ENCODE measurements around the gene PTPRM.

Gene PTPRM

DNA sequence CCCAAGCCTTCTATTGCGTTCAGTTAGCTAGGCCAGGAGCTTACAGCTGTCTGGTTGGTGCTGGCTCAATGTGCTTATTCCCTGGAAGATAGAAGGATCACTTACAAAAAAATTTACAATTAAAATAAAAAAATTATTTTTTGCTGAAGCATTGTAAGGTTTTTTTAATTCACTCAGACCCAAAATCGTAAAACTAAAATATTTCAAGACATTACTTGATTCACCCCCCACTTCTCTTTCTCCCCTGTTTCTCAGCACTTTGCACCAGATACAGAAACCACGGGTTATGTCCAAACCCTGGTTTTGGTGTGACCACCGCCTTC lies 911 bp upstream of the PTPRM start:
- no peak for TF ChIP-seq CTCF (IDR thresholded peaks at IDR 0.05; ENCODE audit: low read depth, low read length)

GRCh38 chr18:7567474-7568425 lies 634 bp downstream of the PTPRM start:
- H3K4me3 ChIP-seq (ENCODE audit: low read depth, low read length): peak overlapping the region; percentile 84
- TF ChIP-seq CTCF (IDR thresholded peaks at IDR 0.05; ENCODE audit: low read depth, low read length): no peak

More for the DNA sequence above, 911 bp upstream of the PTPRM start:
- H3K4me3 ChIP-seq (ENCODE audit: low read depth, low read length): peak overlapping the region; percentile 53

DNA sequence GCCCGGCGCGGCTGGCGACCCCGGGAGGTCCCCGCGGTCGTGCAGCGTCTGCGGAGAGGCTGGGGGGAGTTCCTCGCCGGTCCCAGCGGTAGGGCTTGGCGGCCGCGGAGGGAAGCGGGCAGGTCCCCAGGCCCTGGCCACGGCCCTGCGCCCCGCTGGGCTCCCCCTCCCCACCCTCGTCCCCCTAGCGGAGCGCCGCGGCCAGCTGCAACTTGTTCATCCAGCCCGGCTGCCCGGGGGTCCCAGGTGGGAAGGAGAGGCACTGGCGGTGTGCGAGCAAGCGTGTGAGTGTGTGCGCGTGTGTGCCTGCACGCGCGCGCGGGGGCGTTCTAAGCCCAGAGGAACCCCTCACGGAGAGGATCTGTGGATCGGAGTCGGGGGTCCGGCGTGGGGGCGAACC lies 1.3 kb downstream of the PTPRM start:
- peak overlapping the region; percentile 84 for H3K4me3 ChIP-seq (ENCODE audit: low read depth, low read length)
- TF ChIP-seq CTCF (IDR thresholded peaks at IDR 0.05; ENCODE audit: low read depth, low read length): peak; percentile 25; the same call in 1 of the 2 replicates

DNA sequence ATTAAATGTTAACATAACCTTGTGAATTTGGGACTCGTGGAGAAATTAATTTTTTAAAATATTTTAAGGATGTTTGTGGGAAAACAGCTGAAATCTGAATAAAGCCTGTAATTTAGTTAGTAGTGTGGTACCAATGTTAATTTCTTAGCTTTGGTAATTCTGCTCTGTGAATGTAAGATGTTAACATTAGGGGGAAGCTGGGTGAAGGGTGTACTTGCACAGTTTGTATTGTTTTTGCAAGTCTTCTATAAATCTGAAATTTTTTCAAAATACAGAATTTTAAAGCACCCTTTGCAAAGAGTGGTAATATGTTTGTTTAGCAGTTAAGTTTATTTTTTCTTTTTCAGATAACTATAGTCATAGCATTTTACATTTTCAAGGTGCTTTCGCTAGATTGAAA lies 4.5 kb downstream of the PTPRM start:
- TF ChIP-seq CTCF (IDR thresholded peaks at IDR 0.05; ENCODE audit: low read depth, low read length): no peak
- H3K4me3 ChIP-seq (ENCODE audit: low read depth, low read length): no peak overlapping the region

DNA sequence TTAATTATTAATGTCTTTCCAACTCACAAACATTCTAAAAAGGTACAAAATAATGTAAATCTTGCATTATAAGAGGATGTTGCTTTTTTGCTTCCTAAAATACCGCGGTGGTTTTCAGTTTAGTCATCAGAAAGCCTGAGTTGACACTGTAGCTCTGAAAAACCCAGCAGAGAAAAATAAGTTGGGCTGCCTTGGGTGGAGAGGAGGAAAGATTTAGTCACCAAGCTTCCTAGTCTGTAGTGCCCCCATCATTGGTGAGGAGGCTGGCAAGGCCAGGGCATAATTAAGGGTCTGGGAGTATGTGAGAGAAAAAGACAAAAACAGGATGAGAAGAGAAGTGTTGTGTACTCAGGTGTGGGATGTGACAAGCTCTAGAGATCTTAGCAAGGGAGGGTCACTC lies 5.7 kb downstream of the PTPRM start:
- H3K4me3 ChIP-seq (ENCODE audit: low read depth, low read length): peak overlapping the region; percentile 38
- TF ChIP-seq CTCF (IDR thresholded peaks at IDR 0.05; ENCODE audit: low read depth, low read length): no peak

DNA sequence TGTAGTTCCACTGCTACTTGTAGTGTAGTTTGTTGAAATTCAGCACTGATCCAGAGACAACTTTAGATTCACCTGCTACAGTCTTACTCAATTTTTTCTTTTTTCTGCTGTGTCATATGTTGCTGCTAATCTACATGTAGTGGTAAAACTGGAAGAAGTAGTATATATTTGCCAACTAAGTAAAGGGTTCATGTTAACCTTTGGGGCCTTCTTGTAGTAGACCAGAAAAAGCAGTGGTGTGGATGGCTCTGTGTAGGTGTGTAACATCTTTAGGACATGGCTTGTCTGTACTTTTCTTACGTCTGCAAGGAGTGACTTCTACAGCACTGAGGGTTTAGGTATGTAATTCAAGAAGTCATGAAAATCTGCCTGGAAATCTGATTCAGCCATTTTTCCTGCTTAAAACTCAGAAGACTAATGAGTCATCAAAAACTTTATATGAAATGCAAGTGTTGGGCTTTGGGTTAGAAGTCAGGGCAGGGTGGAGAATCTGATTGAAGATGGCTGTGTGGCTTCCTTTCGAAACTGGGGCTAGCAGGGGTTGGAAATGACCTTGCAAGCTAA lies 8.4 kb downstream of the PTPRM start:
- no peak overlapping the region for H3K4me3 ChIP-seq (ENCODE audit: low read depth, low read length)
- no peak for TF ChIP-seq CTCF (IDR thresholded peaks at IDR 0.05; ENCODE audit: low read depth, low read length)

DNA sequence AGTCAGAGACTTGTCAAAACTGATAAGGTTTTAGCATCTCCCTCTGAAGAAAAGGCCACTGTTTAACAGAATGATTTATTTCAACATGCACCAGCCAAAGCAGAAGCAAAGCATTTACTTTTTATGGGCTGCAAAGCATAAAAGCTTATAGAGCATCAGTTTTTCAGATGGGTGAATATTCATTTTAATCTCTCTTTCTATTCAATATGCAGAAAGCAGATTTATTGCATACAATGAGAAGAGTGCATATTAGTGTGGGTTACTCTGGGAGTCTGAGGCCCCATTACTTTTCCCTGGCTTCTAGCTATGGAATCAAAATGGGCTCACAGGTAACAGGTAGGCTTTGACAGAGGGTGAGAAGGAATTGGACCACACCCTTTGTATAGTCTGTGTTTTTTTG lies 9.0 kb downstream of the PTPRM start:
- no peak for TF ChIP-seq CTCF (IDR thresholded peaks at IDR 0.05; ENCODE audit: low read depth, low read length)
- no peak overlapping the region for H3K4me3 ChIP-seq (ENCODE audit: low read depth, low read length)

Measured in WI38 (cell line).